CD4-positive, alpha-beta T cell treated with Interleukin-4 for 4 hours (primary cell): Measurements from ENCODE around the gene CA6.
"Not testable (repeated sequence)": the region's sequence is repeated elsewhere in the genome, so short reads cannot be mapped to it uniquely, and the experiment has no call there.

ENCODE experiments used
- DNase-seq: peaks from one replicate; pipeline ENCODE4 v3.0.0-alpha.2; 2020

CA6 gene

DNA sequence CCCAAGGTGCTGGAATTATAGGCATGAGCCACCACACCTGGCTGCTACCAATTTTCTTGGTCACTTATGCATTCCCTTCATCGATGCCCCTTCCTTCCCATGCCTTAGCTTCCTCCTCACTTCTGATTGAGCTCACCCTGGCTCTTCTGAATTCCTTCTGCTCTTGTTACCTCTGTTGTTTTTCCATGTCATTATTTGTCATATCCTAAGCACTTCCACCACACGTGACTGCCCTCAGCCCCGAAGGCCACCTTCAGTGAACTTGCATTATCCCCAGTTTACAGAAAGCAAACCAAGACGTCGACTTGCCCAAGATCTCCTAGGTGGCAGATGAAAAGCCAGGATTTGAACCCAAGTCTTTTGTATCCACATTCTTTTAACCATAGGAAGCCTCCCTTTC lies 30.7 kb downstream of the CA6 start:
- no peak for DNase-seq

- no peak for DNase-seq
Observed at GRCh38 chr1:8976896-8977450, 31.3 kb downstream of the CA6 start.

DNA sequence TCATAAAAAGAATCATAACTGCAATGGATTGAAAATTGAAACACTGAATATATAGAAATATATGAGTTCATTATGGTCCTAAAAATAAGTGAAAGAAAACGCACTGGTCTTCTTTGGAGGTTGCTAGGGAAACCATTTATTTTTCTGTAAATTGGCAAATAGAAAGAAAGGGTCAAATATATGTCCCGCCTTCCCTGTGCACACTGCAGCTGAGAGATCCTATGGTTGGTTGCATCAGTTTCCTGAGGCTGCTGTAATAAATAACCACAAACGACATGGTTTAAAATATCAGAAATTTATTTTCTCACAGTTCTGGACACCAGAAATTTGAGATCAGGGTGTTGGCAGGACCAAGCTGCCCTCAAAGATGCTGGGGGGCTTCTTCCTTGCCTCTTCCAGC lies 35.0 kb downstream of the CA6 start:
- no peak for DNase-seq

DNA sequence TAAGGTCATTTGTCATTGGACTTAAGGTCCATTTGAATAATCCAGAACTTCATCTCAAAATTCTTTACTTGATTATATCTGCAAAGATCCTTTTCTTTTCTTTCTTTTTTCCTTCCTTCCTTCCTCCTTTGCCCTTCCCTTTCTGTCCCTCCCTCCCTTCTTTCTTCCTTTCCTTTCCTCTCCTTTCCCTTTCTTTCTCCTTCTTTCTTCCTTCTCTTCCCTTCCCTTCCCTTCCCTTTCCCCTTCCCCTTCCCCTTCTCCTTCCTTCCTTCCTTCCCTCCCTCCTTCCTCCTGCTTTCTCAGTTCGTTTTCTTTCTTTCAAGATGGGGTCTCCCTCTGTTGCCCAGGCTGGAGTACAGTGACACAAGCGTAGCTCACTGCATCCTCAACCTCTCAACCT lies 35.5 kb downstream of the CA6 start:
- DNase-seq, result no peak

DNA sequence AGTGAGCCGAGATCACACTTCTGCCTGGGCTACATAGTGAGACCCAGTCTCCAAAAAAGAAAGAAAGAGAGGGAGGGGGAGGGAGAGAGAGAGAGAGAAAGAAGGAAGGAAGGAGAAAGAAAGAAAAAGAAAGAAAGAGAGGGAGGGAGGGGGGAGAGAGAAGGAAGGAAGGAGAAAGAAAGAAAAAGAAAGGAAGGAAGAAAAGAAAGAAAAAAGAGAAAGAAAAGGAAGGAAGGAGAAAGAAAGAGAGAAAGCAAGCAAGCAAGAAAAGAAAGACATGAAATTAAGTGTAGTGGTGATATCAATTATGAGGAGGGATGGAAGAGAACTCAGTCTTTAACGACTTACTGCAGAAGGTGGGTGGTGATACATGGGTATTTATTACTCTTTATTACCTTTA lies 38.5 kb downstream of the CA6 start:
- no peak for DNase-seq

DNA sequence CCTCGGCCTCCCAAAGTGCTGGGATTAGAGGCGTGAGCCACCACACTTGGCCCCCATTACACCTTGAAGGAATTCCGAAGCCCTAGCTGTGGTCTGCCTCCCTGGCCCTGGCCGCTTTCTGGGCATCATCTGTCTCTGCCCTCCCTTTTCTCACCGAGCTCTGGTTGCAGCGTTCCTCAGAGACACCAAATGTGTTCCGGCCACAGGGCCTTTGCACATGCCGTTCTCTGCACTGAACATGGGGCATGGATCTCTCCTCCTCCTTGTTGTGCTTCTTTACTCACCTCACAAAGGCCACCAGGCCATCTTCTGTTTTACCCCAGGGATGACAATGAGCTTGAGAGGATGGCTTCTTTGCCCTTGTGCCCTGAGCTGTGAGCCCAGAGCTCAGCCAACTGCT lies 39.3 kb downstream of the CA6 start:
- DNase-seq, result no peak

GRCh38 chr1:8985915-8986813 lies 40.5 kb downstream of the CA6 start:
- DNase-seq, result no peak

GRCh38 chr1:8986814-8987190 lies 41.1 kb downstream of the CA6 start:
- DNase-seq, result no peak

GRCh38 chr1:8987881-8988617 lies 42.4 kb downstream of the CA6 start:
- peak; percentile 66 for DNase-seq

DNA sequence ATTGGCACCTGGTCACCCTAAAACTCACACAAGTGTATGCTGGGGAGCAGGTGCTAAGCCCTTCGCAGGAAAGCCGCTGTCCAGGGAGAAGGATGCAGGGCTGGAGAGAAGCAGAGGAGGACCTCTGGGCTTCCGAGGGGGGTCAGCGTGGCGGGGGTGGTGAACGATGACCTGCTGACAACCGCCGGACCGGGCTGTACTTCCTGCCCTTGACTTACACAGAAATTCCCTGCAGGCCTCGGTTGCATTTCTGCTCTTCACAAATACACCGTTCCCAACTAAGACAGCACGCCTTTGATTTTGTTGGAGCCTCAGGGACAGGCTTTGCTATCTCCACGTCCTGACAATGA lies 42.9 kb downstream of the CA6 start:
- no peak for DNase-seq

DNA sequence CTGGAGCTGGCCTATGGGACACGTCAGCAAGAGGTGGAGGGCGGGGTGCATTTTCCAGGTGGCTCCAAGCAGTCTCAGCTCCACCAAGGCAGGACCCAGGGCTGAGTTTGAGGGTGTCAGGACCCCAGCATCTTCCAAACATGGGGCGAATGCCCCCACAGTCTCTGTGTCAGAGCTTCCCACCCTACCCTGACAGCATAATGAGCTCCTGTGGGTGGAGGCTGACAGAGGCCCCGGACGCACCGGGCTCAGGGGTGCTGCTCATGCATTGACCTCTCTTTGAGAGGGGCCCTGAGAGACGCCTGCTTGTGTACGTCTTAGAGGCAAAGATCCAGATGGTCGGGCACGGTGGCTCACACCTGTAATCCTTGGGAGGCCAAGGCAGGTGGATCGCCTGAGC lies 43.4 kb downstream of the CA6 start:
- DNase-seq, result no peak

GRCh38 chr1:8989821-8990220 lies 44.2 kb downstream of the CA6 start:
- DNase-seq, result no peak

DNA sequence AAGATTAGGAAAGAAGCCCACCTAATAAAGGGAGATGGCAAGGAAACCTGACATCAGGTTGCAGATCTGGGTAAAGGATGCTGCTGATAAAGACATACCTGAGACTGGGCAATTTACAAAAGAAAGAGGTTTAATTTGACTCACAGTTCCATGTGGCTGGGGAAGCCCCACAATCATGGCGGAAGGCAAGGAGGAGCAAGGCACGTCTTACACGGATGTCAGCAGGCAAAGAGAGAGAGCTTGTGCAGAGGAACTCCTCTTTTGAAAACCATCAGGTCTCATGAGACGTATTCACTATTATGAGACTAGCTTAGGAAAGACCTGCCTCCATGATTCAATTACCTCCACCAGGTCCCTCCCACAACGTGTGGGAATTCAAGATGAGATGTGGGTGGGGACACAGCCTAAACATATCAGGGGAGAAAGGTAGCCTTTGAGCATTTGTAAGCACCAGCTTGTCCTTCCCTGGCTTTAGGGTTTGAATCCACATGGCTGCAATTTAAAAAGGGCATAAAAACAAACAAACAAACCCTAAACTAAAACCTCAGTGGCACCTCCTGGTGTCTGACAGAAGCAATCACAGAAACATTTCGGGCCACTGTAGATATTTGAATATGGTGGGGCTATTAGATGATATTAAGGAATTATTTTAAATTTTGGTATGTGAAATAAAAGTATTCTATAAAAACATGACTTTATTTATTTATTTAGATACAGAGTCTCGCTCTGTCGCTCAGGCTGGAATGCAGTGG lies 47.4 kb downstream of the CA6 start:
- DNase-seq, result no peak

GRCh38 chr1:8993962-8994675 lies 48.5 kb downstream of the CA6 start:
- DNase-seq, result not testable (repeated sequence)

GRCh38 chr1:9001534-9002214 lies 56.0 kb downstream of the CA6 start:
- DNase-seq, result not testable (repeated sequence)

GRCh38 chr1:9002215-9002560 lies 56.5 kb downstream of the CA6 start:
- not testable (repeated sequence) for DNase-seq

DNA sequence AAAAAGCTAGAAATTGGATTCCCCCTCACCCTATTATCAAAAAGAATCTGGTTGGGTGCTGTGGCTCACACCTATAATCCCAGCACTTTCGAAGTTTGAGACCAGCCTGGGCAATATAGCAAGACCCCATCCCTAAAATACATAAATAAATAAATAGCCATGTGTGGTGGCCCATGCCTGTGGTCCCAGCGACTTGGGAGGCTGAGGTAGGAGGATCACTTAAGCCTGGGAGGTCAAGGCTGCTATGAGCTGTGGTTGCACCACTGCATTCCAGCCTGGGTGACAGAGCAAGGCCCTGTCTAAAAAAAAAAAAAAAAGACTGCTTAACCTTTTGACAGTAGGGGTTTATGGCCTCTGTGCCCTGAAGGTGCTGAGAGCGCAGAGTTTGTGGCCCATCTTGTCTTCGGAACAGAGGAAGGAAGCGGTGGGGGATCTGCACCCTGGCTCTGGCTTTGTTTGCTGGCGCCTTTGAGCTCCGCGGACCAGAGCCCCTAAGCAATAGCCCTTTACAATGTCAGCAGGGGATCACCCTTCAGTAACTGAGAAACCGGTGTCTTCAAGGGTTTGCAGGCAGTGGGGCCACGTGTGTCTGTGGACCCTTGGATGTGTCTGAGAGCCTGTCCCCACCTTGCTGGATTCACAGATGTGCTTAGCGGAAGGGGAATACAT lies 58.5 kb downstream of the CA6 start:
- no peak for DNase-seq

DNA sequence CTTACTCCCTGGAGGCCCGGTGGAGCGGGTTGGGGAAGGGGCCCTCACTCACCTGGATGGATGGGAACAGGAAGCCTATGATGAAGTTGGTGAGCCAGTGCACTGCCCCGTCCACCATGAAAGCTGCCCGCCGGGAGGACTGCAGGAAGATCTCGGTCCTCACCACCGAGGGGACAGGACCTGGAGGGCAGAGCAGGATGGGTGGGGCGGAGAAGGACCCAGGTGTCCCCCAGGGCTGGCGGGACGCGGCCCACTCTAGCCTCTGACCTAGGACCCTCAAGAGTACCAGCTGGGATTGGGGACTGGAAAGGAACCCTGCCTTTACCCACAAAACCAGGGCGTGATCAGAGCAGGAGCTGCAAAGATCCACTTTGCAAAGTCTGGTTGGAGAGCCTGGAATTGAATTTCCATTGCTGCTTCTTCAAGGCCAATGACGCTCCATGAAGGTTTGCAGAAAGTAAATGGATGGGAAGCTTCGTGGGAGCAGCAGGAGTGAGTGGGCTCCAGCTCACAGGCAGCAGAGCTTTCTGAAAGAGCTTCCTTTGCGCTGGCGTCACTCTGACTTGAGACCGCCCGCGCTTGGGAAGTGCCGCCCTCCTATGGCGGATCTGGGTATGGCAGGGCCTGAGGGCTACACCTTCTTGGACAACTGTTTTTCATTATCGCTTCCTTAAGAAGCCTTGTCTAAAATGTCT lies 59.2 kb downstream of the CA6 start:
- DNase-seq, result peak; percentile 67

- DNase-seq, result no peak
Observed at GRCh38 chr1:9005395-9005708, 59.7 kb downstream of the CA6 start.

GRCh38 chr1:9006956-9007615 lies 61.4 kb downstream of the CA6 start:
- DNase-seq, result no peak

GRCh38 chr1:9008236-9008635 lies 62.6 kb downstream of the CA6 start:
- no peak for DNase-seq
